ENCODE results near the gene SFT2D1.

DNA sequence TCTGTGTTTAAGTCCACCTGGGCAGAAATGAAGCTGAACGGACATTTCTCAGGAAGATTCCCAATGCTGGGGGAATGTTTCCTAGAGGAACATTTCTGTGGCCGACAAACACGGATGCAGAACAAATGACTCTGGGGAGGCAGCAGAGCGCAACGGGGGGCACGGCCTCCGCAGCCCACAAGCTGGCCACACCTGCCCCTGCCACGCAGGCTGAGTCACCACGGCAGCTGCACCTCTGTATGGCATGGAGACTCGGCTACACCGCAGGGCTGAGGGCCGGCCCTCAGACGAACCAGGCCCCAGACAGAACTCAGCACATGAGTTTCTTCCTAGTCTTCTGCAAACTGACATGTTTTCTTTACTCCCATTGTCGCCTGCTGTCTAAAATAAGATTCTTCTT, 24.1 kb downstream of the SFT2D1 start:
- TF ChIP-seq POLR2AphosphoS5 (IDR thresholded peaks at IDR 0.05; ENCODE audit: borderline replicate concordance, low read depth, low read length) (no peak), EZH2 (IDR thresholded peaks at IDR 0.05) (no peak)
